Esophagus squamous epithelium (tissue), 5 donors: Measurements from ENCODE around the gene SYTL2. TPM values are rescaled to one million over a fixed set of nuclear protein-coding genes. Genes with fewer than 3 reads are reported as not detected.

Experiments used
- DNase-seq: peaks from one replicate; lab custom pipeline; 2025; lab: John Stamatoyannopoulos, UW
- H3K27ac ChIP-seq, 4 donors: fragments of 200-600 bp; sonication (generic); one replicate each; pipeline ENCODE4 v1.5.1; 2016 to 2019; ENCODE audit warnings: mild to moderate bottlenecking in 1 of 4
- H3K27me3 ChIP-seq, 4 donors: fragments of 200-600 bp; sonication (generic); 1 replicate in 3 of 4; 2 replicates in 1 of 4; pipeline versions ENCODE4 v1.5.1 to v1.6.0; 2017 to 2021; ENCODE audit warnings: antibody characterized with exemption in 1 of 4
- H3K36me3 ChIP-seq, 3 donors: fragments of 200-600 bp; sonication (generic); one replicate each; pipeline ENCODE4 v1.5.1; 2016 to 2019
- H3K4me1 ChIP-seq, 3 donors: fragments of 200-600 bp; sonication (generic); one replicate each; pipeline ENCODE4 v1.5.1; 2017 to 2019
- H3K4me3 ChIP-seq, 4 donors: fragments of 200-600 bp; sonication (generic); 1 replicate in 3 of 4; 2 replicates in 1 of 4; pipeline ENCODE4 v1.5.1; 2016 to 2019; ENCODE audit warnings: mild to moderate bottlenecking in 2 of 4, moderate library complexity in 1 of 4
- H3K9me3 ChIP-seq, 3 donors: fragments of 200-600 bp; sonication (generic); one replicate each; pipeline ENCODE4 v1.5.1; 2016 to 2019
- POLR2A ChIP-seq, 4 donors: fragments of 450-650 bp; IDR thresholded peaks; one replicate each; pipeline ENCODE4 v1.6.1; 2017; ENCODE audit warnings: antibody characterized with exemption in 4 of 4, mild to moderate bottlenecking in 4 of 4, moderate library complexity in 3 of 4
- WGBS, 2 donors: methylation state at CpG; one replicate each; pipeline ENCODE4 v1.1.5; 2018; 5-methylcytosine and 5-hydroxymethylcytosine counted together
- intact Hi-C: fragments of 100-400 bp; cut with DNase I; formaldehyde crosslinking; loops from one replicate; pipeline ENCODE4 v1.15.0; 2022
- total RNA-seq, 4 donors: library from RNA; depleted of rRNA; stranded (reverse); fragments of >200 nt; gene quantifications; one replicate each; pipeline ENCODE4 v1.1.0, GENCODE V29; 2016
- TF ChIP-seq, protein P1 (sequence below), 6 experiments: fragments of 450-650 bp in 4 of 6; fragments of 200-600 bp in 2 of 6; sonication (generic) in 2 of 6; IDR thresholded peaks; one replicate each; pipeline ENCODE4 v1.5.1; 2016 to 2019; ENCODE audit warnings: antibody characterized with exemption in 6 of 6, mild to moderate bottlenecking in 4 of 6, moderate library complexity in 4 of 6
- donor health status: DM: yes; HTN: yes; CAD: no.

Gene SYTL2
- total RNA-seq, 4 donors from 2014 or later, result 8.8 to 16.0 (median 9.2) TPM

DNA sequence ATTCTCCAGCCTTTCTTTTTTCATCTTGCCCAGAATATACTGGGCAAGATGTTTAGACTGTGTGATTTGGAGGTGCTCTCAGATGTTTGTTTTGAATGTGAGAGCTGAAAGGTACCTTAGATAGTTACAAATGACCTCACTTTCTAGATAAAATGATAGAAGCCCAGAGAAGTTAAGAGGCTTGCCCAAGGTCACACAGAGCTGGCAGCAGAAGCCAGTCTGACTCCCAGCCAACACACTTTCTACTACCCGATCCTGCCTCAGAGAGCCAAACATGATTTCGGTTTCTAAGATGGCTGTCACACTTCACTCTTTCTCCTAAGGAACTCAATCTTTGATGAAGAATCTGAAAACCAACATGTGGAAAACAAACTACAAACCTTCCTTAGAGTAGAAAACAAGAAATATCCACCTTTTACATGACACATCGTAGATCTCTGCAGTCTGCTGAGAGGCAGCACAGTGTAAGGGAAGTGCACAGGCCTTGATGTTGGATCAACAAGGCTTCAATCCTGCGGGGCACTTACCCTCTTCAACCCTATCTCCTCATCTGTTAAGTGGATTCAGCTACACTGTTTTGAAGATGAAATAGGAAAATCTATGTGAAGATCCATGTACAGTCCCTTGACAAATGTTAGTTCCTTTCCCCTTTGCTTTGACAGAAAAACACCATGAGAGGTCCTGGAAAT is 58.6 kb downstream of the SYTL2 start:
- no peaks in the 10 kb centered on the region for H3K9me3 ChIP-seq
- H3K4me1 ChIP-seq, result peaks cover 0 to 38% (median 10%) of the 10 kb centered on the region in 3 donors
- intact Hi-C loops, result no loop called here
- H3K27ac ChIP-seq, result peak overlapping the region in 3 of 4 donors; percentile 27 to 51 (median 31)
- H3K4me3 ChIP-seq, result no peak overlapping the region
- no peaks in the 10 kb centered on the region for H3K36me3 ChIP-seq
- no peak for TF ChIP-seq POLR2A (IDR thresholded peaks at IDR 0.05)
- TF ChIP-seq, protein P1, sequence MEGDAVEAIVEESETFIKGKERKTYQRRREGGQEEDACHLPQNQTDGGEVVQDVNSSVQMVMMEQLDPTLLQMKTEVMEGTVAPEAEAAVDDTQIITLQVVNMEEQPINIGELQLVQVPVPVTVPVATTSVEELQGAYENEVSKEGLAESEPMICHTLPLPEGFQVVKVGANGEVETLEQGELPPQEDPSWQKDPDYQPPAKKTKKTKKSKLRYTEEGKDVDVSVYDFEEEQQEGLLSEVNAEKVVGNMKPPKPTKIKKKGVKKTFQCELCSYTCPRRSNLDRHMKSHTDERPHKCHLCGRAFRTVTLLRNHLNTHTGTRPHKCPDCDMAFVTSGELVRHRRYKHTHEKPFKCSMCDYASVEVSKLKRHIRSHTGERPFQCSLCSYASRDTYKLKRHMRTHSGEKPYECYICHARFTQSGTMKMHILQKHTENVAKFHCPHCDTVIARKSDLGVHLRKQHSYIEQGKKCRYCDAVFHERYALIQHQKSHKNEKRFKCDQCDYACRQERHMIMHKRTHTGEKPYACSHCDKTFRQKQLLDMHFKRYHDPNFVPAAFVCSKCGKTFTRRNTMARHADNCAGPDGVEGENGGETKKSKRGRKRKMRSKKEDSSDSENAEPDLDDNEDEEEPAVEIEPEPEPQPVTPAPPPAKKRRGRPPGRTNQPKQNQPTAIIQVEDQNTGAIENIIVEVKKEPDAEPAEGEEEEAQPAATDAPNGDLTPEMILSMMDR (IDR thresholded peaks at IDR 0.05), result no peak
- no peak for DNase-seq
- 59 to 72% methylated on average over 4 of the region's 4 CpGs for WGBS, 2 donors
- no peaks in the 10 kb centered on the region for H3K27me3 ChIP-seq

DNA sequence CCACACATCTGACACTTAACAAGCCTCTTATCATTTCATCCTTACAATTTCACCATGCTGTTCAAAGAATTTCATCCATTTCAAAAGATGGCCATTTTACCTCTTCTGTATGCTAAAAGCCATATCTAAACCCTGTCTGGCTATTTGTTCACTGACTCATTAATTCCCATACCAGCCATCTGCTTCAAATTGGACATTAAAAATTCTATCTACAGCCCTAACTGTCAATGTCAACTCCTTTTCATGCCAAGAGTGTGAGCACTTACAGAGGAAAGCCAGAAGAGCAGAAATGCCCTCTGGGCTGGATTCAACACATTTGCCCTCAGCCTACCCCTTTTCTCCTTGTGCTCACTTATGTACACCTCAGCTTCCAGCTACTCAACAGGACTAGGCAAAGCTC is 59.2 kb downstream of the SYTL2 start:
- Histone ChIP-seq H3K4me1 (peaks cover 0 to 41% (median 10%) of the 10 kb centered on the region in 3 donors), H3K4me3 (no peak overlapping the region), H3K27ac (peak overlapping the region in 2 of 4 donors; percentile 27 to 51), H3K9me3 (no peaks in the 10 kb centered on the region), H3K27me3 (no peaks in the 10 kb centered on the region), H3K36me3 (no peaks in the 10 kb centered on the region)
- intact Hi-C loops, result no loop called here
- no peak for DNase-seq
- no peak for TF ChIP-seq POLR2A (IDR thresholded peaks at IDR 0.05)
- TF ChIP-seq, protein P1 (IDR thresholded peaks at IDR 0.05), result no peak

DNA sequence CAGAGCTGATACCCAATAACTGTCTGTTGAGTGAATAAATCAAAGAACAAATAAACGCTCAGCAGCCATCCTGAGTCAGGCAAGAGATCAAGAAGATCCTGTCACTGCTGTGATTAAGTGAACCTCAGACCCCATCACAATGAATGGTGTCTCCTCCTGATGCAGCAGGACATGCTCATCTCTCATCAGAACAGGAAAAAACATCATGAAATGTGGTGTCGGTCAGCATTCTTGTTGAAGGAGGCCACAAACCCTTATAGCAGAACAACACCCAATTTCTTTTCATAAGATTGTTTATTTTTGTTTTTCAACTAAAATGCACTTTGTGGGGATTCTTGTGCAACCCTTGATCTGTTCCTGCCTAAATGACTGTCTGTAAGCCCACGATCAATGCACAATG is 60.3 kb downstream of the SYTL2 start:
- no peaks in the 10 kb centered on the region for H3K9me3 ChIP-seq
- WGBS, 2 donors, result 68 to 74% methylated on average over 3 of the region's 3 CpGs
- peak overlapping the region in 1 of 4 donors; percentile 13 for H3K27ac ChIP-seq
- no peaks in the 10 kb centered on the region for H3K27me3 ChIP-seq
- H3K36me3 ChIP-seq, result no peaks in the 10 kb centered on the region
- no peak overlapping the region for H3K4me3 ChIP-seq
- TF ChIP-seq, protein P1 (IDR thresholded peaks at IDR 0.05), result no peak
- no peak for TF ChIP-seq POLR2A (IDR thresholded peaks at IDR 0.05)
- H3K4me1 ChIP-seq, result peaks cover 0 to 46% (median 15%) of the 10 kb centered on the region in 3 donors
- intact Hi-C loops, result no loop called here
- no peak for DNase-seq

DNA sequence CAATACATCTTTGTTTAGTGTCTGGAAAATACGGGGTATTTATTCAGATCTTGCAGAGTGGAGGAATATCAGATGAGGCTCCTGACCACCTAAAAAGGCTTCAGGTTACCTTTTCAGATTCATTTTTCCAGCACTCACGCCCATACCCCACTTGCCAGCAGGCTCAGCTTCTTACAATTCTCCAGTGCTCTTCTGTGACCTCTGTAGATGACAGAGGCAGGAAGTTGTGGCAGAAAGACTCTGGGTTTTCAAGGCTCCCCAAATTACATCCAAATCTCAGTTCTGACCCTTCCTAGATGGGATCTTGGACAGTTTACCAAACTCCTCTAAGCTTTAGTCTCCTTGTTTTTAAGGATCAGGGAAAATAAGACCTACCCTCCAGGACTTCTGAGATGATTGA is 61.1 kb downstream of the SYTL2 start:
- Histone ChIP-seq H3K27ac (peak overlapping the region in 3 of 4 donors; percentile 13 to 36 (median 16)), H3K27me3 (no peaks in the 10 kb centered on the region), H3K4me3 (no peak overlapping the region), H3K36me3 (no peaks in the 10 kb centered on the region), H3K4me1 (peaks cover 0 to 46% (median 15%) of the 10 kb centered on the region in 3 donors), H3K9me3 (no peaks in the 10 kb centered on the region)
- TF ChIP-seq, protein P1 (IDR thresholded peaks at IDR 0.05), result no peak
- no peak for TF ChIP-seq POLR2A (IDR thresholded peaks at IDR 0.05)
- WGBS, 2 donors, result 73 to 76% methylated on average over 2 of the region's 2 CpGs
- intact Hi-C loops, result no loop called here
- DNase-seq, result no peak

DNA sequence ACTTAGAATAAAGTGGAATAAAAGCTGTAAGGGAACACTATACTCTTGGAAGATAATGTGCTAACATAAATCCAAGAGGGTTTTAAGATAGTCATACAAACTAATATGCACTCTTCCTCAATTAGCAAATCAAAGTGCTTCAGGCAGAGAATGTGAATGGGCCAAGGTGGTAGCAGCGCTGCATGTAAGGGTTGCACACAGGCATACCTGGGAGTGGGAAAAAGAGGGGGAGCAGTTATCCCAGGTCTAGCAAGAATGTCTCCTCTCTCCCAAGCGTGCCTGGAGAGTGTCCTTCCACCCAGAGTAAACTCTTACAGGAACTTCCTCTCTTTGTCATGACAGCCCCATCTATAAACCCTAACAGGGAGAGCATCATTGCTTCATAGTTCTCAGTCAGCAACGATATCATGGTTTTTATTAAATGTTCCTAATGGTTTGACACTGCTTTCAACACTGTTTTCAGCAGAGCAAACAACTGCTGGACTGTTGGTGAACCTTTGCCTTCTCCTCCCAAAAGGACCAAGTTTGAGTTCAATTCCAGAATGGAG is 61.6 kb downstream of the SYTL2 start:
- no peak for TF ChIP-seq POLR2A (IDR thresholded peaks at IDR 0.05)
- TF ChIP-seq, protein P1 (IDR thresholded peaks at IDR 0.05), result no peak
- DNase-seq, result no peak
- Histone ChIP-seq H3K27me3 (no peaks in the 10 kb centered on the region), H3K9me3 (no peaks in the 10 kb centered on the region), H3K36me3 (no peaks in the 10 kb centered on the region), H3K4me3 (no peak overlapping the region), H3K27ac (peak overlapping the region in 3 of 4 donors; percentile 13 to 36 (median 16)), H3K4me1 (peaks cover 0 to 46% (median 15%) of the 10 kb centered on the region in 3 donors)
- intact Hi-C loops, result no loop called here
- 76 to 77% methylated on average over 3 of the region's 3 CpGs for WGBS, 2 donors
